Subcutaneous abdominal adipose tissue (tissue), 5 donors: ENCODE results near the gene CUX1.
"Not testable (repeated sequence)": the region's sequence is repeated elsewhere in the genome, so short reads cannot be mapped to it uniquely, and the experiment has no call there.

Experiments
- H3K27ac ChIP-seq: one replicate; pipeline ENCODE4 v1.7.0; 2013; ENCODE audit warnings: low read depth, mild to moderate bottlenecking, inconsistent platforms, low read length, moderate library complexity
- H3K27me3 ChIP-seq, 5 donors: one replicate each; pipeline ENCODE4 v1.7.0; 2013; ENCODE audit warnings: low read length in 5 of 5, inconsistent platforms in 1 of 5; ENCODE audit not compliant: control insufficient read depth in 5 of 5, insufficient read depth in 4 of 5
- H3K36me3 ChIP-seq, 5 donors: one replicate each; pipeline ENCODE4 v1.7.0; 2013; ENCODE audit warnings: low read length in 5 of 5; ENCODE audit not compliant: control insufficient read depth in 5 of 5, insufficient read depth in 5 of 5
- H3K4me1 ChIP-seq, 5 donors: one replicate each; pipeline ENCODE4 v1.7.0; 2013; ENCODE audit warnings: low read length in 5 of 5, mild to moderate bottlenecking in 3 of 5, moderate library complexity in 1 of 5; ENCODE audit not compliant: control insufficient read depth in 5 of 5, insufficient read depth in 5 of 5
- H3K4me3 ChIP-seq, 5 donors: one replicate each; pipeline ENCODE4 v1.7.0; 2013; ENCODE audit warnings: low read length in 5 of 5, low read depth in 1 of 5
- H3K9ac ChIP-seq, 5 donors: one replicate each; pipeline ENCODE4 v1.7.0; 2013; ENCODE audit warnings: low read length in 5 of 5, mild to moderate bottlenecking in 4 of 5, moderate library complexity in 3 of 5
- H3K9me3 ChIP-seq, 5 donors: one replicate each; pipeline ENCODE4 v1.7.0; 2013; ENCODE audit warnings: low read length in 5 of 5; ENCODE audit not compliant: control insufficient read depth in 5 of 5
- donor health status: healthy.
- donor health status: healthy.
- donor health status: healthy.
- donor health status: healthy.
- donor health status: healthy.

The CUX1 gene

GRCh38 chr7:102323914-102324195, 506.4 kb downstream of the CUX1 start:
- no peak overlapping the region for H3K4me3 ChIP-seq
- H3K27me3 ChIP-seq = peaks cover 0 to 13% (median 0%) of the 10 kb centered on the region in 5 donors
- H3K36me3 ChIP-seq = peaks cover 0 to 2% (median 0%) of the 10 kb centered on the region in 5 donors

DNA sequence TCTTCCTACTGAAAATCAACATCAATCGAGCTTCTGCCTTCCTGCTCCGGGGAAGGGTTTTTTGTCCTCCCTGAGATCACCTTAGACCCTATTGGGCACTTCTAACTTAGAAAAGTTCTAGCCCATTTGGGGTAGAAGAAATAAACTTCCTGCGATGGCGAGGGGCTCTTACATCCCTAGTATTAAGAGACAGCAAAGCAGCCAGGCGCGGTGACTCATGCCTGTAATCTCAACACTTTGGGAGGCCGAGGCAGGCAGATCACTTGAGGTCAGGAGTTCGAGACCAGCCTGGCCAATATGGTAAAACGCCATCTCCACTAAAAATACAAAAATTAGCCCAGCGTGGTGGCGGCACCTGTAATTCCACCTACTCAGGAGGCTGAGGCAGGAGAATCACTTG, 507.7 kb downstream of the CUX1 start:
- H3K4me3 ChIP-seq, H3K9ac ChIP-seq, H3K27ac ChIP-seq, H3K9me3 ChIP-seq, H3K36me3 ChIP-seq: not testable (repeated sequence)
- H3K4me1 ChIP-seq = peaks cover 0 to 21% (median 10%) of the 10 kb centered on the region in 5 donors
- H3K27me3 ChIP-seq = peaks cover 0 to 13% (median 0%) of the 10 kb centered on the region in 5 donors

More at GRCh38 chr7:102323914-102324195, 506.4 kb downstream of the CUX1 start:
- H3K9ac ChIP-seq = no peak overlapping the region
- no peaks in the 10 kb centered on the region for H3K9me3 ChIP-seq
- peaks cover 0 to 34% (median 13%) of the 10 kb centered on the region in 5 donors for H3K4me1 ChIP-seq
- H3K27ac ChIP-seq = no peak overlapping the region

DNA sequence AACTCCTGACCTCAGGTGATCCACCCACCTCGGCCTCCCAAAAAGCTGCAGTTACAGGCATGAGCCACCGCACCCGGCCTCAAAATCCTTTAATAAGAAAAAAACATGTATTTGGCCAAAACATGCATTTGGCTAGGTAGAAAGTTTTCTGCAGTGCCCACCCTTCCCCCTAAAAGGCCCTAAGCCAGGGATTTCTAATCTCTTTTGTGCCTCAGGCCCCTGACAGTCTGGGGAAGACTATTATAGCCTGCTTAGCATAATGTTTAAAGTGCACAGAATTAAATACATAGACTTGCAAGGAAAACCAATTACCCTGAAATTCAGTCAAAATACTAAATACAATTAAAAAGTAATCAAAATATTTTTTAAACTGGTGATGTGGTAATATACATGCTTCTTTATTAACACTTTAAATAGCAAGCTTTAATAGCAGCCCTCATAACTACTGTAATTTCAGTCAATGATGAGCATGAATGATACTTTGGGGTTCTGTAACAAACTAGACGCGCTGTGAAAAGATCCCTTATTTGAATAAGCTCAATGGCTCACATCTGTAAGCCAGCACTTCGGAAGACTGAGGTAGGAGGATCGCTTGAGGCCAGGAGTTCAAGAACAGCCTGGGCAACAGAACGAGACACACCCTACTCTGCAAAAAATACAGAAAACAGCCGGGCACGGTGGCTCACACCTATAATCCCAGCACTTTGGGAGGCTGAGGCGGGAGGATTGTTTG, 508.9 kb downstream of the CUX1 start:
- H3K27me3 ChIP-seq = peaks cover 0 to 8% (median 0%) of the 10 kb centered on the region in 5 donors
- H3K9ac ChIP-seq = no peak overlapping the region
- H3K36me3 ChIP-seq = no peaks in the 10 kb centered on the region
- H3K27ac ChIP-seq = no peak overlapping the region
- no peaks in the 10 kb centered on the region for H3K9me3 ChIP-seq
- no peak overlapping the region for H3K4me3 ChIP-seq
- peaks cover 0 to 13% (median 10%) of the 10 kb centered on the region in 5 donors for H3K4me1 ChIP-seq

- H3K9ac ChIP-seq, H3K4me1 ChIP-seq, H3K27ac ChIP-seq, H3K9me3 ChIP-seq, H3K4me3 ChIP-seq, H3K36me3 ChIP-seq: not testable (repeated sequence)
- peaks cover 0 to 12% (median 0%) of the 10 kb centered on the region in 5 donors for H3K27me3 ChIP-seq
These were observed 509.8 kb downstream of the CUX1 start for GRCh38 chr7:102327183-102327582.

DNA sequence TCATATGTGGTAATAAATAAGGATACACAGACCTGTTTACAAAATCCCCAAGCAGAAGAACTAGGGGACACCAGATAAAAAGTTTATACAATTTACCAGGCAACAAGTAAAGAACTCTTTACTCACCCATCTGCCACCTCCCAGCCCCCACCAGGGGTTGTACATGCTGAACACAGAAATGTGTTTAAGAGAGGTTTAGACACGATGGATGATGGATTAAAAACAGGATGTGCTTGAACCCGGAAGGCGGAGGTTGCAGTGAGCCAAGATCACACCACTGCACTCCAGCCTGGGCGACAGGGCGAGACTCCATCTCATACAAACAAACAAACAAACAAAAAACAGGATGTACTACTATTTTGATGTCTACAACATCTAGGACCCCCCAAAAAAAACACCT, 511.4 kb downstream of the CUX1 start:
- H3K9me3 ChIP-seq, H3K36me3 ChIP-seq, H3K4me1 ChIP-seq, H3K27ac ChIP-seq, H3K4me3 ChIP-seq, H3K9ac ChIP-seq: not testable (repeated sequence)
- peaks cover 0 to 12% (median 0%) of the 10 kb centered on the region in 5 donors for H3K27me3 ChIP-seq

GRCh38 chr7:102329366-102329765, 511.9 kb downstream of the CUX1 start:
- not testable (repeated sequence) for H3K9ac ChIP-seq, H3K36me3 ChIP-seq, H3K9me3 ChIP-seq, H3K4me3 ChIP-seq, H3K27me3 ChIP-seq, H3K4me1 ChIP-seq, H3K27ac ChIP-seq

DNA sequence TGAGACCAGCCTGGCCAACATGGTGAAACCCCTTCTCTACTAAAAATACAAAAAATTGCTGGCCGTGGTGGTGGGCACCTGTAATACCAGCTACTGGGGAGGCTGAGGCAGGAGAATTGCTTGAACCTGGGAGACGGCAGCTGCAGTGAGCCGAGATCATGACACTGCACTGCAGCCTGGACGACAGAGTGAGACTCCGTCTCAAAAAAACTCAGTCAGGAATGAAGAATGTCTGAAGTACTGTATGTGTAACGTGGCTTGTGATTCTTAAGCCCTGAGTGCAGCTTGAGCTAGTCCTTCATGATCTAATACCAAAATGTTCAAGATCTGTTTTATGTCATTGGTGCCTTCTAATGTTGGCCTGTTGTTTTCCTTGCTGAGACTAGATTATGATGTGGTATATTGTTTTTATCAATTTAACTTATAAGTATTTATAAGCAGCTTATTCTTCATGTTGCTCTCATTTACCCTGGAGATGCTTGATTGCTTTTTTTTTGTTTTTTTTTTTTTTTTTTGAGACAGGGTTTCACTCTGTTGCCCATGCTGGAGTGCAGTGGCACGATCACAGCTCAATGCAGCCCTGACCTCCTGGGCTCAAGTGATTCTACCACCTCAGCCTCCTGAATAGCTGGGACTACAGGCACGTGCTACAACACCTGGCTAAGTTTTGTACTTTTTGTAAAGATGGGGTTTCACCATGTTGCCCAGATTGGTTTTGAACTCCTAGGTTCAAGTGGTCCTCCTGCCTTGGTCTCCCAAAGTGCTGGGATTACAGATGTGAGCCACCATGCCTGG, 513.4 kb downstream of the CUX1 start:
- not testable (repeated sequence) for H3K4me3 ChIP-seq, H3K9me3 ChIP-seq, H3K9ac ChIP-seq, H3K4me1 ChIP-seq, H3K36me3 ChIP-seq, H3K27ac ChIP-seq, H3K27me3 ChIP-seq
